Kidney capillary endothelial cell (primary cell): ENCODE data around the gene AIF1.
"Not testable (repeated sequence)": the region's sequence is repeated elsewhere in the genome, so short reads cannot be mapped to it uniquely, and the experiment has no call there.

ENCODE experiments used
- DNase-seq: peaks from one replicate; pipeline ENCODE4 v3.0.0-alpha.2; 2018; ENCODE audit warnings: low spot score

AIF1 gene

GRCh38 chr6:31580807-31581433 lies 34.1 kb upstream of the AIF1 start:
- peak; percentile 81 for DNase-seq

- DNase-seq = no peak
Observed at GRCh38 chr6:31581434-31582229, 33.4 kb upstream of the AIF1 start.

- no peak for DNase-seq
Observed at GRCh38 chr6:31582230-31582643, 32.8 kb upstream of the AIF1 start, which contains the start of gene LTB. TSS of gene LTB (minus strand) at chr6:31582424. CDS start at chr6:31582417, 7 bp downstream.

GRCh38 chr6:31585491-31585890 lies 29.5 kb upstream of the AIF1 start:
- DNase-seq = no peak

GRCh38 chr6:31586008-31586407 lies 29.0 kb upstream of the AIF1 start, which contains the start of gene LST1:
TSS of gene LST1 (plus strand) at chr6:31586277. CDS start at chr6:31587300, 1,023 bp downstream.
- DNase-seq = no peak

GRCh38 chr6:31586599-31587281 lies 28.3 kb upstream of the AIF1 start:
- no peak for DNase-seq

GRCh38 chr6:31587791-31588777 lies 26.9 kb upstream of the AIF1 start:
- no peak for DNase-seq

- DNase-seq = no peak
Observed at GRCh38 chr6:31588871-31589650, 26.0 kb upstream of the AIF1 start.

- DNase-seq = not testable (repeated sequence)
Observed at GRCh38 chr6:31590691-31591090, 24.3 kb upstream of the AIF1 start.

GRCh38 chr6:31592396-31592771 lies 22.6 kb upstream of the AIF1 start:
- no peak for DNase-seq

GRCh38 chr6:31597006-31597405 lies 18.0 kb upstream of the AIF1 start:
- peak; percentile 73 for DNase-seq

- no peak for DNase-seq
Observed at GRCh38 chr6:31607317-31607716, 7.7 kb upstream of the AIF1 start.

- no peak for DNase-seq
Observed at GRCh38 chr6:31609519-31610406, 5.3 kb upstream of the AIF1 start.

- no peak for DNase-seq
Observed at GRCh38 chr6:31610968-31611367, 4.1 kb upstream of the AIF1 start.

GRCh38 chr6:31614075-31614619 lies 887 bp upstream of the AIF1 start:
- DNase-seq = no peak

GRCh38 chr6:31615748-31616147 lies 714 bp downstream of the AIF1 start:
- DNase-seq = no peak

GRCh38 chr6:31617010-31617409 lies 2.0 kb downstream of the AIF1 start:
- DNase-seq = no peak

- DNase-seq = peak; percentile 97
Observed at GRCh38 chr6:31619805-31620585, 5.0 kb downstream of the AIF1 start.
